Measurements from ENCODE around the gene FCRLA.

FCRLA gene

DNA sequence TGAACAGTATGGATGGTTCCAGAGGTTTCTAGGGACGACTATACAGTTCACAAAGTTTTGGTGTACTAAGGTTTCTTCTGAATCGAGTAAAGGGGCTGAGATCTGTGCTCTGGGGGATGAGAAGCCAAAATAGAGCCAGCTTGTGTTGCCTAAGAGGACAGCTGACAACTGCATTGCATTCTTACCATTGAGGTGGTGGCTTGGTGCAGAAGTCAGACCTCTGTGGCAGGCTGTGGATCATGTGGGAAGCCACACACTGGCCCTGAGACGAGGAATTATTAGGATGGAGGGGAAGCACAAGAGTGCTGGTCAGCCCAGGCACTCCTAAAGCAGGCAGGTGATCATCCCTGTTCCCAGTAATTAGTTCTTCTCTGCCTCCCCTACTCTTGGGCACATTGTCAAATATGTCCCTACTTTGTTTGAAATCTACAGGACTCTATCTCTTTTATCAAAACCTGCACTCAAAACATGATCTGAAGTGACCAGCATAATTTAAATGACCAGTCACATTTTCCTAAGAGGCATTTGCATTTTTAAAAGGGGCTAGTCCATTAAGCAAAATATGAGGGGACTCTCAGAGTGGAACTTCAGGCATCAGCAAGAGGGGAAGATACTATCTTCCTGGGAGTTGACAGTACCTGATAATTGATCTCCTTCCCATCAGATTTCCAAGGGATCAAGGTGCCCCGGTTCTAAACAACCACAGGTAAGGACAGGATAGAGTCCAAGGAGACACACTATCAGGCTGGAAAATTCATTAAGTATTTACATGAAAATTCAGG lies 14.1 kb downstream of the FCRLA start, which contains the start of gene FCRLB:
TSS of gene FCRLB (plus strand) at position 589 of the 782 bp plus-strand sequence. CDS start 1,129 bp downstream, outside the sequence.
- TF ChIP-seq EP300 (IDR thresholded peaks at IDR 0.05; ENCODE audit: borderline replicate concordance) = no peak
- TF ChIP-seq, protein P1, sequence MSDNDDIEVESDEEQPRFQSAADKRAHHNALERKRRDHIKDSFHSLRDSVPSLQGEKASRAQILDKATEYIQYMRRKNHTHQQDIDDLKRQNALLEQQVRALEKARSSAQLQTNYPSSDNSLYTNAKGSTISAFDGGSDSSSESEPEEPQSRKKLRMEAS (IDR thresholded peaks at IDR 0.05) = no peak
- TF ChIP-seq CEBPB (IDR thresholded peaks at IDR 0.05) = no peak
- TF ChIP-seq, protein P2, sequence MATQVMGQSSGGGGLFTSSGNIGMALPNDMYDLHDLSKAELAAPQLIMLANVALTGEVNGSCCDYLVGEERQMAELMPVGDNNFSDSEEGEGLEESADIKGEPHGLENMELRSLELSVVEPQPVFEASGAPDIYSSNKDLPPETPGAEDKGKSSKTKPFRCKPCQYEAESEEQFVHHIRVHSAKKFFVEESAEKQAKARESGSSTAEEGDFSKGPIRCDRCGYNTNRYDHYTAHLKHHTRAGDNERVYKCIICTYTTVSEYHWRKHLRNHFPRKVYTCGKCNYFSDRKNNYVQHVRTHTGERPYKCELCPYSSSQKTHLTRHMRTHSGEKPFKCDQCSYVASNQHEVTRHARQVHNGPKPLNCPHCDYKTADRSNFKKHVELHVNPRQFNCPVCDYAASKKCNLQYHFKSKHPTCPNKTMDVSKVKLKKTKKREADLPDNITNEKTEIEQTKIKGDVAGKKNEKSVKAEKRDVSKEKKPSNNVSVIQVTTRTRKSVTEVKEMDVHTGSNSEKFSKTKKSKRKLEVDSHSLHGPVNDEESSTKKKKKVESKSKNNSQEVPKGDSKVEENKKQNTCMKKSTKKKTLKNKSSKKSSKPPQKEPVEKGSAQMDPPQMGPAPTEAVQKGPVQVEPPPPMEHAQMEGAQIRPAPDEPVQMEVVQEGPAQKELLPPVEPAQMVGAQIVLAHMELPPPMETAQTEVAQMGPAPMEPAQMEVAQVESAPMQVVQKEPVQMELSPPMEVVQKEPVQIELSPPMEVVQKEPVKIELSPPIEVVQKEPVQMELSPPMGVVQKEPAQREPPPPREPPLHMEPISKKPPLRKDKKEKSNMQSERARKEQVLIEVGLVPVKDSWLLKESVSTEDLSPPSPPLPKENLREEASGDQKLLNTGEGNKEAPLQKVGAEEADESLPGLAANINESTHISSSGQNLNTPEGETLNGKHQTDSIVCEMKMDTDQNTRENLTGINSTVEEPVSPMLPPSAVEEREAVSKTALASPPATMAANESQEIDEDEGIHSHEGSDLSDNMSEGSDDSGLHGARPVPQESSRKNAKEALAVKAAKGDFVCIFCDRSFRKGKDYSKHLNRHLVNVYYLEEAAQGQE (IDR thresholded peaks at IDR 0.05; ENCODE audit: low read depth) = no peak
- TF ChIP-seq, protein P3, sequence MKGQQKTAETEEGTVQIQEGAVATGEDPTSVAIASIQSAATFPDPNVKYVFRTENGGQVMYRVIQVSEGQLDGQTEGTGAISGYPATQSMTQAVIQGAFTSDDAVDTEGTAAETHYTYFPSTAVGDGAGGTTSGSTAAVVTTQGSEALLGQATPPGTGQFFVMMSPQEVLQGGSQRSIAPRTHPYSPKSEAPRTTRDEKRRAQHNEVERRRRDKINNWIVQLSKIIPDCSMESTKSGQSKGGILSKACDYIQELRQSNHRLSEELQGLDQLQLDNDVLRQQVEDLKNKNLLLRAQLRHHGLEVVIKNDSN (IDR thresholded peaks at IDR 0.05) = no peak
- no peak for TF ChIP-seq TEAD4 (IDR thresholded peaks at IDR 0.05)
- no peak for TF ChIP-seq NFIC (IDR thresholded peaks at IDR 0.05)
- TF ChIP-seq TCF12 (IDR thresholded peaks at IDR 0.05; ENCODE audit: low read depth) = no peak
- TF ChIP-seq EGR1 (IDR thresholded peaks at IDR 0.05) = no peak
- TF ChIP-seq RAD21 (IDR thresholded peaks at IDR 0.05; ENCODE audit: low read depth) = no peak
- TF ChIP-seq CREB1 (IDR thresholded peaks at IDR 0.05; ENCODE audit: low read depth) = no peak
- TF ChIP-seq YY1 (IDR thresholded peaks at IDR 0.05; ENCODE audit: low read depth) = no peak
- TF ChIP-seq TAF1 (IDR thresholded peaks at IDR 0.05; ENCODE audit: low read depth) = no peak

DNA sequence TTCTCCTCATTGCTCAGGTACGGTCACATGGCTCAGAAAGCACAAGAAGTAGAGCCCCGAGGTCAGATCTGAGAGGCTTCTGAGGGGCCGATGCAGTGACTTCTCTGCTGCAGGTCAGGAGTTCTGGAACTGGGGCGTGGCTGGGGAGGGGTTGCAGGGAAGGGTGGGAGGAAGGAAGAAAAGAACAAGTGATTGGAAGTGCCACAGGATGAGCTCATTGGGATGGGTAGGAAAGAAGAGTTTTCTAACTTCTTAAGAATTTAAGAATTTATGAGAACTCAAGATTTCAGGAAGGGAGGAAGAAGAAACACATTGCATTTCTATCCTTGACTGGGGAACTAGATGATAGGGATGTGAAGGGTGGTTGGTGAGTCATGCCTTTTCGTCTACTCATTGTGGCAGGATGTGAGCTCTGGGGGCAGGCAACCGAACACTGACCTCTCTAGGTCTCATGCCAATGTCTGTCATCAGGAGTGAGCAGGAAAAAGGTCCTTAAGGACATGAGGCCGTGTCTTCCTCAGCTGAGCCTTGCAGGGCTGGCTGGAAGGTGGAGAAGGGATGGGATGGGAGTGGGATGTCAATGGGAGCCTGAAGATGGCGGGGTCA lies 14.8 kb downstream of the FCRLA start:
- TF ChIP-seq, protein P2 (IDR thresholded peaks at IDR 0.05; ENCODE audit: low read depth) = no peak
- TF ChIP-seq TEAD4 (IDR thresholded peaks at IDR 0.05) (no peak), FOXM1 (IDR thresholded peaks at IDR 0.05; ENCODE audit: borderline replicate concordance, low read depth) (no peak), RAD21 (IDR thresholded peaks at IDR 0.05; ENCODE audit: low read depth) (no peak), CEBPB (IDR thresholded peaks at IDR 0.05) (no peak), EGR1 (IDR thresholded peaks at IDR 0.05) (no peak), ZBTB7A (IDR thresholded peaks at IDR 0.05; ENCODE audit: low read depth) (no peak), TAF1 (IDR thresholded peaks at IDR 0.05; ENCODE audit: low read depth) (no peak), NFIC (IDR thresholded peaks at IDR 0.05) (no peak), CREB1 (IDR thresholded peaks at IDR 0.05; ENCODE audit: low read depth) (no peak), TCF12 (IDR thresholded peaks at IDR 0.05; ENCODE audit: low read depth) (no peak)
- TF ChIP-seq, protein P3 (IDR thresholded peaks at IDR 0.05) = no peak

DNA sequence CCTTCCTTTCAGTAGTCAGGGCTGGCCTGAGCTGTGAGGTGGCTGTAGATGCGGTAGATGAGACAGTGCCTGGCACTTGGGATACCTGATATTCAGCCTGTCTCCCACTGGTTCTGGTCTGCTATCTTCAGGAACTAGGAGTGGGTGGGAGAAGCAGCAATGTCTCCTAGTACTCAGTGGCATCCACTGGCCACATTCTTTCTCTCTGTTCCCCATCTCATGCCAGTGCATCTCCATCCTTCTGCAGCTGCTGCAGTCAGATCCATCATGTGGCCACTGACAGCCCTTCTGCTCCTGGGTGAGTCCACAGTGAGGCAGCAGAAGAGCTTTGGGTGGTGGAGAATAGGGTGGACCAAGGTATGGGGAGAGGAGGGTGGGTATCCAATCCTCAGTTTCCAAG lies 15.4 kb downstream of the FCRLA start:
- TF ChIP-seq CEBPB (IDR thresholded peaks at IDR 0.05) = no peak
- TF ChIP-seq, protein P1 (IDR thresholded peaks at IDR 0.05) = no peak
- TF ChIP-seq TAF1 (IDR thresholded peaks at IDR 0.05; ENCODE audit: low read depth) = no peak
- TF ChIP-seq YY1 (IDR thresholded peaks at IDR 0.05; ENCODE audit: low read depth) = no peak
- TF ChIP-seq NFIC (IDR thresholded peaks at IDR 0.05) = no peak
- TF ChIP-seq EP300 (IDR thresholded peaks at IDR 0.05; ENCODE audit: borderline replicate concordance) = no peak
- TF ChIP-seq TEAD4 (IDR thresholded peaks at IDR 0.05) = no peak
- TF ChIP-seq, protein P2 (IDR thresholded peaks at IDR 0.05; ENCODE audit: low read depth) = no peak
- TF ChIP-seq RAD21 (IDR thresholded peaks at IDR 0.05; ENCODE audit: low read depth) = no peak
- no peak for TF ChIP-seq CREB1 (IDR thresholded peaks at IDR 0.05; ENCODE audit: low read depth)
